ENCODE results near the gene C17orf50.

Gene C17orf50

DNA sequence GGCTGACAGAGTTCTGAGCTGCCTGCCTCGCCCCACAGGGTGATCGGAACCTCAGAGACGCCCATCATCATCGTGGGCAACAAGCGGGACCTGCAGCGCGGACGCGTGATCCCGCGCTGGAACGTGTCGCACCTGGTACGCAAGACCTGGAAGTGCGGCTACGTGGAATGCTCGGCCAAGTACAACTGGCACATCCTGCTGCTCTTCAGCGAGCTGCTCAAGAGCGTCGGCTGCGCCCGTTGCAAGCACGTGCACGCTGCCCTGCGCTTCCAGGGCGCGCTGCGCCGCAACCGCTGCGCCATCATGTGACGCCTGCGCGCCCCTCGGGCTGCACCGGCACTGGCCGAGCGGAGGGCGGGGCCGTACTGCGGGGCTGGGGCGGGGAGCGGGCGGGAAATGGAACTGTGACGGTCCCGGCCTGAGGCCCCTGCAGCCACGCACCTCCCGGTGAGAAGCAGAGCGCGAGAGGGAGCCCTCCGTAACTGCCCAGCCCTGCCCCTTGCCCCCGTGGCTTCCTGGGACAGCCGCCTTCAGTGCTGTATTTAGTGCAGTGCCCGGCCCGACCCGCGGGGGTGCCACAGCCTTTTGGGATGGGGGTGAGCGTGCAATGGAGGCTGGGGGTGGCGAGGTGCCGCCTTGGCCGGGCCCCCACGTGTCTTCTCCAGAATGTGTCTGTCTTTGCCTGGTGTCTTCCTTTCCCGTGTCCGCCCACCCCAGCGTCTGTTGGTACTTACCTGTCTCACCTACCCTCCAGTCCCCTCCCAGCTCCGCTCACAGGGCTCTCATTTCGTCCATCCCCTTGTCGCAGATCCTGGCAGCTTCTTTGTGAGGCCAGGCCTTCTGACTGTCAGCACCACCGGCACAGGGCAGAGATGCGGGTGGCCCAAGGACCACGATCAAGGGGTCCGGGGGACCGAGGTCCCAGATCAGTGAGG is 19.4 kb upstream of the C17orf50 start:
- no peak for TF ChIP-seq CTCF (IDR thresholded peaks at IDR 0.05; ENCODE audit: insufficient read depth, low read depth, low read length, missing control alignments)

GRCh38 chr17:35742496-35742895 is 18.2 kb upstream of the C17orf50 start:
- no peak overlapping the region for H3K4me3 ChIP-seq (ENCODE audit: low read depth, low read length)
- TF ChIP-seq CTCF (IDR thresholded peaks at IDR 0.05; ENCODE audit: insufficient read depth, low read depth, low read length, missing control alignments) = no peak
- no peak for DNase-seq (ENCODE audit: low read depth)

More for the DNA sequence above, 19.4 kb upstream of the C17orf50 start:
- no peak for DNase-seq (ENCODE audit: low read depth)
- H3K4me3 ChIP-seq (ENCODE audit: low read depth, low read length) = no peak overlapping the region

- no peak for DNase-seq (ENCODE audit: low read depth)
- no peak for TF ChIP-seq CTCF (IDR thresholded peaks at IDR 0.05; ENCODE audit: insufficient read depth, low read depth, low read length, missing control alignments)
- H3K4me3 ChIP-seq (ENCODE audit: low read depth, low read length) = no peak overlapping the region
These were observed 17.7 kb upstream of the C17orf50 start for GRCh38 chr17:35742896-35743477.

- peak; percentile 29 for DNase-seq (ENCODE audit: low read depth)
- no peak for TF ChIP-seq CTCF (IDR thresholded peaks at IDR 0.05; ENCODE audit: insufficient read depth, low read depth, low read length, missing control alignments)
- no peak overlapping the region for H3K4me3 ChIP-seq (ENCODE audit: low read depth, low read length)
These were observed 16.9 kb upstream of the C17orf50 start for GRCh38 chr17:35743626-35744328.

DNA sequence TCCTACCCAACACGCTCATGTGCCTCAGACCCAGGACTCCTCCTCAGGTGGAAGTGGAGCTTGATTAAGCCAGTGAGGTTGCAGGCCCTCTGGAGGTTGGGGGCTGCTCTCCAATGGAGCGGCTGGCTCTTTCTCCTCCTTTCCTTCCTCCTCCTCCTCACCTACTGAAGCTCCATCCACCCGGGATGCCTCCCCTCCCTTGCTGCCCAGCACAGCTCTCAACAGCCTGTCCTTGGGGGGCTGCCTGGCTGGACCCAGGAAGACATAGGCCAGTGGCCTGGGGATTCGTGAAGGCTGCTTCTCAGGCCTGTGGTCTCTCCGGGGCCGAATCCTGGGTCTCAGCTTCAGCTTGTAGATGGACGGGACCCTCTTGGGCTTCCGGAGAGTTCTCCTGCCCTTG is 15.9 kb upstream of the C17orf50 start:
- DNase-seq (ENCODE audit: low read depth) = no peak
- no peak for TF ChIP-seq CTCF (IDR thresholded peaks at IDR 0.05; ENCODE audit: insufficient read depth, low read depth, low read length, missing control alignments)
- no peak overlapping the region for H3K4me3 ChIP-seq (ENCODE audit: low read depth, low read length)

- TF ChIP-seq CTCF (IDR thresholded peaks at IDR 0.05; ENCODE audit: insufficient read depth, low read depth, low read length, missing control alignments) = no peak
- H3K4me3 ChIP-seq (ENCODE audit: low read depth, low read length) = no peak overlapping the region
- no peak for DNase-seq (ENCODE audit: low read depth)
These were observed 15.4 kb upstream of the C17orf50 start for GRCh38 chr17:35745246-35745645.

Measured in GM12865 (cell line).